ENCODE data around the gene FBXL5. TPM values are rescaled to one million over a fixed set of nuclear protein-coding genes. Genes with fewer than 3 reads are reported as not detected.
A peak's percentile ranks its signal among the peaks of the same experiment; 100 is the strongest.

The FBXL5 gene
- total and polyA plus RNA-seq, 2 donors from 2014 or later = 95.3 to 98.4 TPM

DNA sequence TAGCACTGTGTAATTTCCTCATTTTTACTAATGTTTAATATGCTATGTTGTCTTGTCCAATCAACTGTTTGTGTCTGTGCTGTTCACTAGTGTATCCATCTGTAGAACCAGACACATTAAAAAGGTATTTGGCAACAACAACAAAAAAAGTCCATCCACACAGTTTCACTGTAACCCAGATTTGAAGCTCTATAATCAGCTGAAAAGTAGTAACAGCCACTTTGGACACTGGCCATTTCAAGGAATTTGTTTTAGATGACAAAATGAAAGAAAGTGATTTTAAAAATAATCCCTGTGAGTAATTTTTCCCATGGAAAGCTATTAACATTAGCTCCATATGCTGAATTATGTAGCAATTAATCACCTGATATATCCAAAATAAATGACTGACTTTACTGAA, 2.2 kb upstream of the FBXL5 start:
- H3K4me1 ChIP-seq (ENCODE audit: control insufficient read depth in 2 of 3, insufficient read depth in 2 of 3, low read depth in 1 of 3, low read length in 3 of 3) = peaks cover 0 to 10% (median 6%) of the 10 kb centered on the region in 3 donors
- DNase-seq = no peak
- no peaks in the 10 kb centered on the region for H3K9me3 ChIP-seq (ENCODE audit: control insufficient read depth in 2 of 3, insufficient read depth in 1 of 3, low read length in 3 of 3)
- H3K27ac ChIP-seq (ENCODE audit: low read depth in 2 of 2, low read length in 2 of 2) = no peak overlapping the region
- TF ChIP-seq, protein P1, sequence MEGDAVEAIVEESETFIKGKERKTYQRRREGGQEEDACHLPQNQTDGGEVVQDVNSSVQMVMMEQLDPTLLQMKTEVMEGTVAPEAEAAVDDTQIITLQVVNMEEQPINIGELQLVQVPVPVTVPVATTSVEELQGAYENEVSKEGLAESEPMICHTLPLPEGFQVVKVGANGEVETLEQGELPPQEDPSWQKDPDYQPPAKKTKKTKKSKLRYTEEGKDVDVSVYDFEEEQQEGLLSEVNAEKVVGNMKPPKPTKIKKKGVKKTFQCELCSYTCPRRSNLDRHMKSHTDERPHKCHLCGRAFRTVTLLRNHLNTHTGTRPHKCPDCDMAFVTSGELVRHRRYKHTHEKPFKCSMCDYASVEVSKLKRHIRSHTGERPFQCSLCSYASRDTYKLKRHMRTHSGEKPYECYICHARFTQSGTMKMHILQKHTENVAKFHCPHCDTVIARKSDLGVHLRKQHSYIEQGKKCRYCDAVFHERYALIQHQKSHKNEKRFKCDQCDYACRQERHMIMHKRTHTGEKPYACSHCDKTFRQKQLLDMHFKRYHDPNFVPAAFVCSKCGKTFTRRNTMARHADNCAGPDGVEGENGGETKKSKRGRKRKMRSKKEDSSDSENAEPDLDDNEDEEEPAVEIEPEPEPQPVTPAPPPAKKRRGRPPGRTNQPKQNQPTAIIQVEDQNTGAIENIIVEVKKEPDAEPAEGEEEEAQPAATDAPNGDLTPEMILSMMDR (IDR thresholded peaks at IDR 0.05; ENCODE audit: borderline replicate concordance, extremely low read depth, insufficient read depth) = no peak
- H3K4me3 ChIP-seq (ENCODE audit: low read length in 3 of 3) = no peak overlapping the region
- H3K36me3 ChIP-seq (ENCODE audit: control insufficient read depth in 2 of 3, insufficient read depth in 3 of 3, low read length in 3 of 3) = no peaks in the 10 kb centered on the region
- FAIRE-seq = no peak
- no peaks in the 10 kb centered on the region for H3K27me3 ChIP-seq (ENCODE audit: control insufficient read depth, insufficient read depth, low read length)
- intact Hi-C loops (cut with DNase I) = no loop called here
- H3K9ac ChIP-seq (ENCODE audit: low read length in 3 of 3) = no peak overlapping the region

DNA sequence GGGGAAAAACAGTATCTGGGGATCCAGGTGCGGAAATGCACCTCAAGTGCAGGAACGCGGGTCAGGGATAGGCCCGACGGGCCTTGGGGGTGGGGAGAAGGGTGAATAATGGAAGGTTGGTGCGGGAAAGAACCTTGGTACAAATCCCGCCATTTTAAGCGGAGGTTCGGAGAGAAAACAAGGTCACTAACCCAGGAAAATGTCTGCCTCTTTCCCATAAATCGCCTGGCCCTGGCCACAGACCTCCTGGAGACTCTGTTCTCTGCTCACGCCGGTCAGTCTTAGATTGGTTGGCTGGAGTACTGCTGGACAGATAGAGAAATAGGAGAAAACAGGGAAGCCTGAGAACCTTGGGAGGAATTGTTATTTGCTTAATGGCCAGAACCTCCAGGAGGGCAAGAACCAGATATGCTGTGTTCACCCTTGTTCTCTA, 897 bp upstream of the FBXL5 start:
- Histone ChIP-seq H3K9ac (ENCODE audit: low read length in 3 of 3) (peak overlapping the region in 2 of 3 donors; percentile 84 to 95), H3K36me3 (ENCODE audit: control insufficient read depth in 2 of 3, insufficient read depth in 3 of 3, low read length in 3 of 3) (no peaks in the 10 kb centered on the region), H3K27ac (ENCODE audit: low read depth in 2 of 2, low read length in 2 of 2) (peak overlapping the region; percentile 100), H3K9me3 (ENCODE audit: control insufficient read depth in 2 of 3, insufficient read depth in 1 of 3, low read length in 3 of 3) (no peaks in the 10 kb centered on the region), H3K27me3 (ENCODE audit: control insufficient read depth, insufficient read depth, low read length) (no peaks in the 10 kb centered on the region), H3K4me1 (ENCODE audit: control insufficient read depth in 2 of 3, insufficient read depth in 2 of 3, low read depth in 1 of 3, low read length in 3 of 3) (peaks cover 4 to 21% (median 9%) of the 10 kb centered on the region in 3 donors), H3K4me3 (ENCODE audit: low read length in 3 of 3) (peak overlapping the region; percentile 37 to 78 (median 75))
- intact Hi-C loops (cut with DNase I) = no loop called here
- DNase-seq (peak in 4 of 5 donors; percentile 46 to 82 (median 68)), FAIRE-seq (no peak)
- TF ChIP-seq, protein P1 (IDR thresholded peaks at IDR 0.05; ENCODE audit: borderline replicate concordance, extremely low read depth, insufficient read depth) = no peak

- DNase-seq (peak in 4 of 5 donors; percentile 66 to 86 (median 74)), FAIRE-seq (no peak)
- Histone ChIP-seq H3K9ac (ENCODE audit: low read length in 3 of 3) (peak overlapping the region; percentile 44 to 84 (median 79)), H3K9me3 (ENCODE audit: control insufficient read depth in 2 of 3, insufficient read depth in 1 of 3, low read length in 3 of 3) (no peaks in the 10 kb centered on the region), H3K4me3 (ENCODE audit: low read length in 3 of 3) (peak overlapping the region; percentile 82 to 86 (median 84)), H3K4me1 (ENCODE audit: control insufficient read depth in 2 of 3, insufficient read depth in 2 of 3, low read depth in 1 of 3, low read length in 3 of 3) (peaks cover 4 to 26% (median 12%) of the 10 kb centered on the region in 3 donors), H3K27me3 (ENCODE audit: control insufficient read depth, insufficient read depth, low read length) (no peaks in the 10 kb centered on the region), H3K36me3 (ENCODE audit: control insufficient read depth in 2 of 3, insufficient read depth in 3 of 3, low read length in 3 of 3) (no peaks in the 10 kb centered on the region), H3K27ac (ENCODE audit: low read depth in 2 of 2, low read length in 2 of 2) (peak overlapping the region; percentile 91 to 95)
- intact Hi-C loops (cut with DNase I) = no loop called here
- TF ChIP-seq, protein P1 (IDR thresholded peaks at IDR 0.05; ENCODE audit: borderline replicate concordance, extremely low read depth, insufficient read depth) = peak; percentile 1
Measured at GRCh38 chr4:15654593-15655222, 449 bp downstream of the FBXL5 start.
